HepG2 (cell line): ENCODE measurements around the gene UNC13D. TPM values are rescaled to one million over a fixed set of nuclear protein-coding genes. Genes with fewer than 3 reads are reported as not detected.

Experiments
- ATAC-seq: fragments of 200-7000 bp; cut with Tn5 transposase; 3 replicates; pipeline ENCODE4 v1.9.1; 2020; ENCODE audit warnings: mild to moderate bottlenecking, moderate library complexity
- BruUV-seq: library from RNA; stranded (reverse); fragments of 400-500 nt; replicated peaks from 2 replicates; lab custom pipeline; 2021; lab: Mats Ljungman, UMichigan
- CTCF ChIA-PET: fragments of 300-600 bp; formaldehyde crosslinking; extraction: SDS; loops from one replicate; lab custom pipeline; 2021; ENCODE audit warnings: low total read pairs, inconsistent platforms, low intra/inter-chr PET ratio; lab: Yijun Ruan, JAX
- POLR2A ChIA-PET: fragments of 350-600 bp; sonication (Branson Sonifier 250); formaldehyde crosslinking; loops from one replicate; lab custom pipeline; 2020; ENCODE audit warnings: antibody characterized with exemption, inconsistent platforms; lab: Yijun Ruan, JAX
- DNase-seq: peaks from one replicate; pipeline ENCODE4 v3.0.0-alpha.2; 2015; ENCODE audit warnings: low spot score
- FAIRE-seq: peaks from 3 replicates; lab custom pipeline; 2011; peaks lifted over from hg19 to GRCh38; lab: Jason Lieb, UNC
- H2AFZ ChIP-seq: one replicate; pipeline ENCODE4 v1.6.1; 2011; ENCODE audit warnings: low read length, inconsistent platforms
- H3K27ac ChIP-seq: fragments of 300-600 bp; 3 replicates; pipeline ENCODE4 v1.8.0; 2011; ENCODE audit warnings: mixed run types, mild to moderate bottlenecking, mixed read lengths, low read length, inconsistent platforms; ENCODE audit not compliant: insufficient read depth; ENCODE audit errors: extremely low read length
- H3K27me3 ChIP-seq, 2 experiments: fragments of 200-600 bp in 1 of 2; 2 replicates in 1 of 2; 3 replicates in 1 of 2; pipeline versions ENCODE4 v1.6.0 to v1.8.0; 2011; ENCODE audit warnings: low read length in 2 of 2, mild to moderate bottlenecking in 2 of 2, moderate library complexity in 2 of 2, inconsistent platforms in 1 of 2; ENCODE audit not compliant: insufficient read depth in 2 of 2, control insufficient read depth in 1 of 2
- H3K36me3 ChIP-seq, 2 experiments: fragments of 200-600 bp in 1 of 2; replicated peaks in 1 of 2; 2 replicates in 1 of 2; 3 replicates in 1 of 2; pipeline versions ENCODE4 v1.5.1 to v1.8.0; 2011; ENCODE audit warnings: low read length in 2 of 2, inconsistent platforms in 1 of 2; ENCODE audit not compliant: insufficient read depth in 2 of 2, control insufficient read depth in 1 of 2
- H3K4me1 ChIP-seq: 2 replicates; pipeline ENCODE4 v1.5.1; 2012; ENCODE audit warnings: low read length, inconsistent platforms; ENCODE audit not compliant: insufficient read depth
- H3K4me2 ChIP-seq: 2 replicates; pipeline ENCODE4 v1.6.0; 2011; ENCODE audit warnings: low read depth, low read length, inconsistent platforms
- H3K4me3 ChIP-seq, 3 experiments: fragments of 200-600 bp in 1 of 3; sonication (generic), shearing (Covaris generic) in 1 of 3; replicated peaks in 1 of 3; 2 replicates each; pipeline ENCODE4 v1.5.1; 2011 to 2016; ENCODE audit warnings: low read length in 3 of 3, inconsistent platforms in 2 of 3, low read depth in 2 of 3, mild to moderate bottlenecking in 2 of 3, control low read depth in 1 of 3, mixed read lengths in 1 of 3; ENCODE audit not compliant: insufficient read depth in 1 of 3
- H3K79me2 ChIP-seq: one replicate; pipeline ENCODE4 v1.6.1; 2011; ENCODE audit warnings: low read length, inconsistent platforms; ENCODE audit not compliant: insufficient read depth
- H3K9ac ChIP-seq: 2 replicates; pipeline ENCODE4 v1.6.0; 2011; ENCODE audit warnings: mild to moderate bottlenecking, low read depth, low read length, inconsistent platforms; ENCODE audit not compliant: insufficient read depth
- H3K9me3 ChIP-seq: 2 replicates; pipeline ENCODE4 v1.5.1; 2012; ENCODE audit warnings: mild to moderate bottlenecking, low read length
- H4K20me1 ChIP-seq: 2 replicates; pipeline ENCODE4 v1.6.0; 2011; ENCODE audit warnings: inconsistent platforms, mild to moderate bottlenecking, low read length, moderate library complexity; ENCODE audit not compliant: insufficient read depth
- AGO2 ChIP-seq: fragments of 200-400 bp; formaldehyde crosslinking; optimal IDR thresholded peaks from 2 replicates; pipeline ENCODE3; 2017; ENCODE audit warnings: mild to moderate bottlenecking, low read depth, low read length, moderate library complexity
- AKAP8 ChIP-seq: sonication (generic); formaldehyde crosslinking; IDR thresholded peaks from 2 replicates; pipeline ENCODE4 v1.5.1; 2020; ENCODE audit warnings: mild to moderate bottlenecking, missing genetic modification reagents
- MLLT10 ChIP-seq: sonication (generic); formaldehyde crosslinking; IDR thresholded peaks from 2 replicates; pipeline ENCODE4 v1.4.0; 2020; ENCODE audit warnings: missing genetic modification reagents
- PBX2 ChIP-seq: IDR thresholded peaks from 2 replicates; pipeline ENCODE4 v1.6.1; 2016; ENCODE audit warnings: control low read depth
- RBM22 ChIP-seq: fragments of 200-400 bp; formaldehyde crosslinking; optimal IDR thresholded peaks from 2 replicates; pipeline ENCODE3; 2017; ENCODE audit warnings: mild to moderate bottlenecking, low read length, moderate library complexity
- ZNF792 ChIP-seq: IDR thresholded peaks from 2 replicates; pipeline ENCODE4 v1.6.1; 2016
- WGBS: methylation state at CpG from one replicate; pipeline ENCODE4 v1.1.6; 2017; ENCODE audit warnings: low lambda C conversion rate; 5-methylcytosine and 5-hydroxymethylcytosine counted together
- in situ Hi-C: cut with HindIII; loops from 2 replicates; pipeline ENCODE4 v1.10.0; 2017; ENCODE audit warnings: low pct_unique_long_range_greater_than_20kb; ENCODE audit not compliant: extremely low pct_ligation_motif_present
- intact Hi-C: fragments of 100-400 bp; cut with micrococcal nuclease; formaldehyde crosslinking; loops from one replicate; pipeline ENCODE4 v1.10.0; 2022; ENCODE audit not compliant: unreplicated experiment
- polyA plus RNA-seq, 8 experiments: library from polyadenylated mRNA; depleted of rRNA in 3 of 8; stranded (reverse) in 7 of 8; unstranded in 1 of 8; fragments of >200 nt; fragmentation: Illumina TruSeq in 4 of 8; extraction: Trizol in 4 of 8; gene quantifications; 2 replicates each; pipeline versions ENCODE4 v1.2.1 to v1.2.3, GENCODE V29; 2011 to 2016; ENCODE audit warnings: low read depth in 4 of 8, missing spikeins in 1 of 8, mixed read lengths in 1 of 8; ENCODE audit not compliant: insufficient read depth in 1 of 8
- total RNA-seq, 5 experiments: library from RNA; depleted of rRNA; stranded (reverse); fragments of >200 nt; fragmentation: Illumina TruSeq; extraction: Trizol; gene quantifications; 2 replicates each; pipeline ENCODE4 v1.2.3, GENCODE V29; 2016; ENCODE audit warnings: low read depth in 1 of 5

The UNC13D gene
- total and polyA plus RNA-seq, 2 of the 13 experiments (the other 11 are each of a cell fraction or from before 2014, with no cell fraction given), result 29.7 to 42.7 TPM

- no peak overlapping the region for H3K27ac ChIP-seq
- no peak overlapping the region for H2AFZ ChIP-seq
- no peaks in the 10 kb centered on the region for H3K4me1 ChIP-seq
- ChIA-PET CTCF (no interaction called here), POLR2A (interaction anchor here (0.7 to 1.3 kb wide), 2 partner anchors 13 to 33 kb away, joined by 3 read pairs; no protein-coding TSS in a partner anchor)
- H3K4me2 ChIP-seq, result no peak overlapping the region
- no peaks in the 10 kb centered on the region for H3K9me3 ChIP-seq
- no peak overlapping the region for H3K4me3 ChIP-seq
- ATAC-seq (no peak), DNase-seq (no peak), FAIRE-seq (no peak)
- H3K27me3 ChIP-seq, result no peaks in the 10 kb centered on the region
- H3K79me2 ChIP-seq, result no peaks in the 10 kb centered on the region
- H3K9ac ChIP-seq, result no peak overlapping the region
- intact Hi-C loops (no loop called here), in situ Hi-C loops (no loop called here)
- H3K36me3 ChIP-seq, result peaks cover 62 to 86% of the 10 kb centered on the region in 2 experiments
- 97% methylated on average over 21 of the region's 24 CpGs for WGBS
- no TSS peak for BruUV-seq
- TF ChIP-seq AGO2 (peak; percentile 38), RBM22 (peak; percentile 66), ZNF792 (no peak), AKAP8 (CRISPR knock-in tag) (0 out of 2 replicates have a peak, but pooled peaks have one; percentile 32), MLLT10 (CRISPR knock-in tag) (no peak), PBX2 (CRISPR knock-in tag) (no peak)
- TF ChIP-seq, all 625 proteins: peak for 3
- H4K20me1 ChIP-seq, result no peaks in the 10 kb centered on the region
Measured at GRCh38 chr17:75813081-75814020, 30.9 kb downstream of the UNC13D start.
